ENCODE measurements around the gene SLC16A12.

Gene SLC16A12

GRCh38 chr10:89414879-89415821, 120.2 kb downstream of the SLC16A12 start:
- TF ChIP-seq TAF1 (IDR thresholded peaks at IDR 0.05; ENCODE audit: borderline replicate concordance, insufficient read depth, low read length) (no peak), FOXP2 (optimal IDR thresholded peaks at IDR 0.05; ENCODE audit: borderline replicate concordance, extremely low read depth, extremely low read length, insufficient read depth) (no peak), SIN3A (IDR thresholded peaks at IDR 0.05; ENCODE audit: borderline replicate concordance, insufficient read depth, low read length) (no peak), POLR2AphosphoS5 (IDR thresholded peaks at IDR 0.05; ENCODE audit: low read depth, low read length) (no peak), REST (IDR thresholded peaks at IDR 0.05; ENCODE audit: insufficient read depth in 1 of 2, low read depth in 2 of 2, low read length in 2 of 2) (no peak)

- TF ChIP-seq REST (IDR thresholded peaks at IDR 0.05; ENCODE audit: insufficient read depth in 1 of 2, low read depth in 2 of 2, low read length in 2 of 2): no peak; a peak in 1 of 4 replicates
- no peak for TF ChIP-seq SIN3A (IDR thresholded peaks at IDR 0.05; ENCODE audit: borderline replicate concordance, insufficient read depth, low read length)
- no peak for TF ChIP-seq FOXP2 (optimal IDR thresholded peaks at IDR 0.05; ENCODE audit: borderline replicate concordance, extremely low read depth, extremely low read length, insufficient read depth)
- TF ChIP-seq TAF1 (IDR thresholded peaks at IDR 0.05; ENCODE audit: borderline replicate concordance, insufficient read depth, low read length): no peak
- TF ChIP-seq POLR2AphosphoS5 (IDR thresholded peaks at IDR 0.05; ENCODE audit: low read depth, low read length): no peak
Measured at GRCh38 chr10:89414146-89414878, 121.1 kb downstream of the SLC16A12 start, which contains the start of gene IFIT5. IFIT5 (plus strand) TSS chr10:89414568; CDS start chr10:89414799, 231 bp downstream.

- TF ChIP-seq FOXP2 (optimal IDR thresholded peaks at IDR 0.05; ENCODE audit: borderline replicate concordance, extremely low read depth, extremely low read length, insufficient read depth): no peak
Measured at GRCh38 chr10:89413398-89413912, 121.9 kb downstream of the SLC16A12 start.

- TF ChIP-seq TAF1 (IDR thresholded peaks at IDR 0.05; ENCODE audit: borderline replicate concordance, insufficient read depth, low read length) (no peak), SIN3A (IDR thresholded peaks at IDR 0.05; ENCODE audit: borderline replicate concordance, insufficient read depth, low read length) (no peak), REST (IDR thresholded peaks at IDR 0.05; ENCODE audit: insufficient read depth in 1 of 2, low read depth in 2 of 2, low read length in 2 of 2) (no peak), POLR2AphosphoS5 (IDR thresholded peaks at IDR 0.05; ENCODE audit: low read depth, low read length) (no peak), FOXP2 (optimal IDR thresholded peaks at IDR 0.05; ENCODE audit: borderline replicate concordance, extremely low read depth, extremely low read length, insufficient read depth) (no peak)
Measured at GRCh38 chr10:89404104-89405047, 131.0 kb downstream of the SLC16A12 start.

Data from PFSK-1 (cell line).